ENCODE results near the gene CDCA4. TPM values are rescaled to one million over a fixed set of nuclear protein-coding genes. Genes with fewer than 3 reads are reported as not detected.
A peak's percentile ranks its signal among the peaks of the same experiment; 100 is the strongest.

CDCA4 gene
- total and polyA plus RNA-seq, 4 experiments from 2014 or later: 17.1 to 20.9 (median 18.9) TPM

GRCh38 chr14:104982548-104983230 is 38.2 kb downstream of the CDCA4 start:
- Mint-ChIP-seq H3K27me3 (peaks cover 6 to 12% of the 10 kb centered on the region in 2 donors), H3K36me3 (no peaks in the 10 kb centered on the region), H3K9me3 (peaks cover 0 to 3% (median 0%) of the 10 kb centered on the region in 8 donors), H3K4me3 (no peak overlapping the region), H3K4me1 (peaks cover 1 to 17% (median 8%) of the 10 kb centered on the region in 4 donors), H3K27ac (peak overlapping the region in 2 of 7 donors; percentile 48 to 73)
- H3K27me3 ChIP-seq (ENCODE audit: insufficient read depth, low read length): peaks cover under 1% of the 10 kb centered on the region
- no peaks in the 10 kb centered on the region for H3K9me3 ChIP-seq (ENCODE audit: control insufficient read depth in 1 of 2, low read length in 2 of 2)
- CTCF ChIA-PET (ENCODE audit: partially characterized antibody): interaction anchor here (2.4 kb wide), 1 partner anchor 62 kb away, joined by 15 read pairs; no protein-coding TSS in a partner anchor
- intact Hi-C loops (cut with micrococcal nuclease): no loop called here
- H3K27ac ChIP-seq (ENCODE audit: low read depth, low read length): no peak overlapping the region
- no peak overlapping the region for H3K4me3 ChIP-seq (ENCODE audit: low read length in 2 of 2)
- POLR2A ChIA-PET (ENCODE audit: partially characterized antibody): no interaction called here
- H3K36me3 ChIP-seq (ENCODE audit: insufficient read depth, low read length): no peaks in the 10 kb centered on the region
- H3K4me1 ChIP-seq (ENCODE audit: insufficient read depth, low read length): peaks cover 15% of the 10 kb centered on the region
- DNase-seq: peak in 1 of 5 donors; percentile 17

GRCh38 chr14:104981699-104982541 is 39.0 kb downstream of the CDCA4 start:
- peaks cover 8% of the 10 kb centered on the region for H3K27me3 ChIP-seq (ENCODE audit: insufficient read depth, low read length)
- H3K4me3 Mint-ChIP-seq: no peak overlapping the region
- peak in 1 of 5 donors; percentile 35 for DNase-seq

GRCh38 chr14:104980611-104981531 is 40.0 kb downstream of the CDCA4 start:
- peaks cover 17% of the 10 kb centered on the region for H3K4me1 ChIP-seq (ENCODE audit: insufficient read depth, low read length)
- H3K4me3 ChIP-seq (ENCODE audit: low read length in 2 of 2): no peak overlapping the region
- no peak overlapping the region for H3K27ac ChIP-seq (ENCODE audit: low read depth, low read length)
- Mint-ChIP-seq H3K4me1 (peaks cover 5 to 26% (median 13%) of the 10 kb centered on the region in 4 donors), H3K27ac (no peak overlapping the region), H3K9me3 (peaks cover 0 to 2% (median 0%) of the 10 kb centered on the region in 8 donors), H3K27me3 (peaks cover 8 to 16% of the 10 kb centered on the region in 2 donors), H3K36me3 (no peaks in the 10 kb centered on the region), H3K4me3 (no peak overlapping the region)
- H3K27me3 ChIP-seq (ENCODE audit: insufficient read depth, low read length): peaks cover 13% of the 10 kb centered on the region
- ChIA-PET POLR2A (ENCODE audit: partially characterized antibody) (interaction anchor here (1.0 kb wide), 1 partner anchor 40 kb away, joined by 4 read pairs; the partner anchor contains the start of gene CDCA4), CTCF (ENCODE audit: partially characterized antibody) (interaction anchor here (2.4 kb wide), 1 partner anchor 64 kb away, joined by 15 read pairs; no protein-coding TSS in a partner anchor)
- DNase-seq: peak in 1 of 5 donors; percentile 33
- no peaks in the 10 kb centered on the region for H3K36me3 ChIP-seq (ENCODE audit: insufficient read depth, low read length)
- H3K9me3 ChIP-seq (ENCODE audit: control insufficient read depth in 1 of 2, low read length in 2 of 2): no peaks in the 10 kb centered on the region
- intact Hi-C loops (cut with micrococcal nuclease): no loop called here

More at GRCh38 chr14:104981699-104982541, 39.0 kb downstream of the CDCA4 start:
- H3K9me3 ChIP-seq (ENCODE audit: control insufficient read depth in 1 of 2, low read length in 2 of 2): no peaks in the 10 kb centered on the region
- peaks cover 20% of the 10 kb centered on the region for H3K4me1 ChIP-seq (ENCODE audit: insufficient read depth, low read length)
- peaks cover 5 to 11% of the 10 kb centered on the region in 2 donors for H3K27me3 Mint-ChIP-seq
- H3K27ac ChIP-seq (ENCODE audit: low read depth, low read length): no peak overlapping the region
- H3K4me3 ChIP-seq (ENCODE audit: low read length in 2 of 2): no peak overlapping the region
- no peaks in the 10 kb centered on the region for H3K36me3 ChIP-seq (ENCODE audit: insufficient read depth, low read length)
- H3K27ac Mint-ChIP-seq: peak overlapping the region in 2 of 7 donors; percentile 32 to 48
- ChIA-PET CTCF (ENCODE audit: partially characterized antibody) (interaction anchor here (2.4 kb wide), 1 partner anchor 63 kb away, joined by 15 read pairs; no protein-coding TSS in a partner anchor), POLR2A (ENCODE audit: partially characterized antibody) (interaction anchor here (1.0 kb wide), 1 partner anchor 39 kb away, joined by 4 read pairs; the partner anchor contains the start of gene CDCA4)
- H3K4me1 Mint-ChIP-seq: peaks cover 3 to 19% (median 11%) of the 10 kb centered on the region in 4 donors
- H3K36me3 Mint-ChIP-seq: no peaks in the 10 kb centered on the region
- H3K9me3 Mint-ChIP-seq: peaks cover 0 to 2% (median 0%) of the 10 kb centered on the region in 8 donors
- intact Hi-C loops (cut with micrococcal nuclease): no loop called here

- ChIA-PET POLR2A (ENCODE audit: partially characterized antibody) (interaction anchor here (1.2 kb wide), 1 partner anchor 73 kb away, joined by 3 read pairs; no protein-coding TSS in a partner anchor), CTCF (ENCODE audit: partially characterized antibody) (interaction anchor here (2.0 kb wide), 1 partner anchor 65 kb away, joined by 13 read pairs; no protein-coding TSS in a partner anchor)
- H3K4me1 ChIP-seq (ENCODE audit: insufficient read depth, low read length): peaks cover 17% of the 10 kb centered on the region
- DNase-seq: no peak
- peaks cover 13% of the 10 kb centered on the region for H3K27me3 ChIP-seq (ENCODE audit: insufficient read depth, low read length)
- H3K4me3 ChIP-seq (ENCODE audit: low read length in 2 of 2): no peak overlapping the region
- Mint-ChIP-seq H3K4me1 (peaks cover 6 to 26% (median 15%) of the 10 kb centered on the region in 4 donors), H3K27ac (peak overlapping the region in 3 of 7 donors; percentile 4 to 53 (median 51)), H3K9me3 (peaks cover 0 to 2% (median 0%) of the 10 kb centered on the region in 8 donors), H3K4me3 (peak overlapping the region in 6 of 8 donors; percentile 0 to 38 (median 24)), H3K36me3 (no peaks in the 10 kb centered on the region), H3K27me3 (peaks cover 8 to 16% of the 10 kb centered on the region in 2 donors)
- intact Hi-C loops (cut with micrococcal nuclease): loop anchor here (5.0 kb wide), 1 partner anchor 32 kb away; no protein-coding TSS in a partner anchor
- no peak overlapping the region for H3K27ac ChIP-seq (ENCODE audit: low read depth, low read length)
- no peaks in the 10 kb centered on the region for H3K36me3 ChIP-seq (ENCODE audit: insufficient read depth, low read length)
- no peaks in the 10 kb centered on the region for H3K9me3 ChIP-seq (ENCODE audit: control insufficient read depth in 1 of 2, low read length in 2 of 2)
Measured at GRCh38 chr14:104979758-104980610, 40.9 kb downstream of the CDCA4 start.

GRCh38 chr14:104978746-104979691 is 41.9 kb downstream of the CDCA4 start:
- Histone ChIP-seq H3K27ac (ENCODE audit: low read depth, low read length) (no peak overlapping the region), H3K27me3 (ENCODE audit: insufficient read depth, low read length) (peaks cover 13% of the 10 kb centered on the region), H3K36me3 (ENCODE audit: insufficient read depth, low read length) (no peaks in the 10 kb centered on the region), H3K4me1 (ENCODE audit: insufficient read depth, low read length) (peaks cover 17% of the 10 kb centered on the region), H3K9me3 (ENCODE audit: control insufficient read depth in 1 of 2, low read length in 2 of 2) (no peaks in the 10 kb centered on the region), H3K4me3 (ENCODE audit: low read length in 2 of 2) (no peak overlapping the region)
- ChIA-PET CTCF (ENCODE audit: partially characterized antibody) (interaction anchor here (1.0 to 2.0 kb wide), 2 partner anchors 59 to 66 kb away, joined by 3 to 13 read pairs; no protein-coding TSS in a partner anchor), POLR2A (ENCODE audit: partially characterized antibody) (interaction anchor here (1.2 kb wide), 1 partner anchor 74 kb away, joined by 3 read pairs; no protein-coding TSS in a partner anchor)
- peaks cover 0 to 2% (median 0%) of the 10 kb centered on the region in 8 donors for H3K9me3 Mint-ChIP-seq
- H3K4me3 Mint-ChIP-seq: peak overlapping the region in 7 of 8 donors; percentile 0 to 63 (median 43)
- H3K27me3 Mint-ChIP-seq: peaks cover 8 to 16% of the 10 kb centered on the region in 2 donors
- no peaks in the 10 kb centered on the region for H3K36me3 Mint-ChIP-seq
- peaks cover 4 to 26% (median 13%) of the 10 kb centered on the region in 4 donors for H3K4me1 Mint-ChIP-seq
- H3K27ac Mint-ChIP-seq: peak overlapping the region in 2 of 7 donors; percentile 71 to 83
- DNase-seq: no peak
- intact Hi-C loops (cut with micrococcal nuclease): loop anchor here (5.0 kb wide), 1 partner anchor 33 kb away; no protein-coding TSS in a partner anchor

Measured in CD4-positive, alpha-beta memory T cell (primary cell).